Measurements from ENCODE around the gene PLEKHG4B.

DNA sequence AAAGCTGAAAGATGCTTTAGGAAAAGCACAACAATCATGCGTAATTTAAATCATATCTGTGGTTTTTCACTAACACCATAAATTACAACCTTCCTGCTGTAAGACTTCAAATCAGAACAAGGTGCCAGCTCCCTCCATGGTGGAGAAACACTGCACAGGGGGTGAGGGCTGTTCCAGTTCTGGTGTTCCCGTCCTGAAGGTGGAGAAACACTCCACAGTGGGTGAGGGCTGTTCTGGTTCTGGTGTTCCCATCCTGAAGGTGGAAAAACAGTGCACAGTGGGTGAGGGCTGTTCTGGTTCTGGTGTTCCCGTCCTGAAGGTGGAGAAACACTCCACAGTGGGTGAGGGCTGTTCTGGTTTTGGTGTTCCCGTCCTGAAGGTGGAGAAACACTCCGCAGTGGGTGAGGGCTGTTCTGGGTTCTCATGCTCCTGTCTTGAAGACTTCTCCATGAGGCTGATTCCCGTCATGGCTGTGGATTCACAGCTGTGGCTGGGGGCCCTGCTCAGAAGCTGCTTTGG lies 12.9 kb downstream of the PLEKHG4B start:
- TF ChIP-seq TEAD4 (IDR thresholded peaks at IDR 0.05) (no peak), RAD21 (IDR thresholded peaks at IDR 0.05; ENCODE audit: low read depth) (no peak), YY1 (IDR thresholded peaks at IDR 0.05; ENCODE audit: low read depth) (no peak), TAF1 (IDR thresholded peaks at IDR 0.05; ENCODE audit: low read depth) (no peak), EGR1 (IDR thresholded peaks at IDR 0.05) (no peak), TCF12 (IDR thresholded peaks at IDR 0.05; ENCODE audit: low read depth) (no peak), FOXM1 (IDR thresholded peaks at IDR 0.05; ENCODE audit: borderline replicate concordance, low read depth) (no peak), EP300 (IDR thresholded peaks at IDR 0.05; ENCODE audit: borderline replicate concordance) (no peak), CEBPB (IDR thresholded peaks at IDR 0.05) (no peak)
- TF ChIP-seq, protein P1, sequence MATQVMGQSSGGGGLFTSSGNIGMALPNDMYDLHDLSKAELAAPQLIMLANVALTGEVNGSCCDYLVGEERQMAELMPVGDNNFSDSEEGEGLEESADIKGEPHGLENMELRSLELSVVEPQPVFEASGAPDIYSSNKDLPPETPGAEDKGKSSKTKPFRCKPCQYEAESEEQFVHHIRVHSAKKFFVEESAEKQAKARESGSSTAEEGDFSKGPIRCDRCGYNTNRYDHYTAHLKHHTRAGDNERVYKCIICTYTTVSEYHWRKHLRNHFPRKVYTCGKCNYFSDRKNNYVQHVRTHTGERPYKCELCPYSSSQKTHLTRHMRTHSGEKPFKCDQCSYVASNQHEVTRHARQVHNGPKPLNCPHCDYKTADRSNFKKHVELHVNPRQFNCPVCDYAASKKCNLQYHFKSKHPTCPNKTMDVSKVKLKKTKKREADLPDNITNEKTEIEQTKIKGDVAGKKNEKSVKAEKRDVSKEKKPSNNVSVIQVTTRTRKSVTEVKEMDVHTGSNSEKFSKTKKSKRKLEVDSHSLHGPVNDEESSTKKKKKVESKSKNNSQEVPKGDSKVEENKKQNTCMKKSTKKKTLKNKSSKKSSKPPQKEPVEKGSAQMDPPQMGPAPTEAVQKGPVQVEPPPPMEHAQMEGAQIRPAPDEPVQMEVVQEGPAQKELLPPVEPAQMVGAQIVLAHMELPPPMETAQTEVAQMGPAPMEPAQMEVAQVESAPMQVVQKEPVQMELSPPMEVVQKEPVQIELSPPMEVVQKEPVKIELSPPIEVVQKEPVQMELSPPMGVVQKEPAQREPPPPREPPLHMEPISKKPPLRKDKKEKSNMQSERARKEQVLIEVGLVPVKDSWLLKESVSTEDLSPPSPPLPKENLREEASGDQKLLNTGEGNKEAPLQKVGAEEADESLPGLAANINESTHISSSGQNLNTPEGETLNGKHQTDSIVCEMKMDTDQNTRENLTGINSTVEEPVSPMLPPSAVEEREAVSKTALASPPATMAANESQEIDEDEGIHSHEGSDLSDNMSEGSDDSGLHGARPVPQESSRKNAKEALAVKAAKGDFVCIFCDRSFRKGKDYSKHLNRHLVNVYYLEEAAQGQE (IDR thresholded peaks at IDR 0.05; ENCODE audit: low read depth), result no peak
- TF ChIP-seq, protein P2, sequence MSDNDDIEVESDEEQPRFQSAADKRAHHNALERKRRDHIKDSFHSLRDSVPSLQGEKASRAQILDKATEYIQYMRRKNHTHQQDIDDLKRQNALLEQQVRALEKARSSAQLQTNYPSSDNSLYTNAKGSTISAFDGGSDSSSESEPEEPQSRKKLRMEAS (IDR thresholded peaks at IDR 0.05), result no peak

All from Ishikawa (cell line).